Ishikawa (cell line): Measurements from ENCODE around the gene COL25A1.

Experiments used
- CEBPB ChIP-seq: IDR thresholded peaks from 2 replicates; pipeline ENCODE4 v1.6.1; 2012
- CREB1 ChIP-seq: IDR thresholded peaks from 2 replicates; pipeline ENCODE4 v1.6.1; 2012; ENCODE audit warnings: low read depth
- EGR1 ChIP-seq: IDR thresholded peaks from 2 replicates; pipeline ENCODE4 v1.6.1; 2012
- EP300 ChIP-seq: IDR thresholded peaks from 2 replicates; pipeline ENCODE4 v1.6.1; 2012; ENCODE audit warnings: borderline replicate concordance
- FOXM1 ChIP-seq: IDR thresholded peaks from 2 replicates; pipeline ENCODE4 v1.6.1; 2012; ENCODE audit warnings: low read depth, borderline replicate concordance
- NFIC ChIP-seq: IDR thresholded peaks from 2 replicates; pipeline ENCODE4 v1.6.1; 2012
- RAD21 ChIP-seq: IDR thresholded peaks from 2 replicates; pipeline ENCODE4 v1.6.1; 2012; ENCODE audit warnings: low read depth
- TAF1 ChIP-seq: IDR thresholded peaks from 2 replicates; pipeline ENCODE4 v1.6.1; 2012; ENCODE audit warnings: low read depth, mild to moderate bottlenecking
- TCF12 ChIP-seq: IDR thresholded peaks from 2 replicates; pipeline ENCODE4 v1.6.1; 2012; ENCODE audit warnings: low read depth
- TEAD4 ChIP-seq: IDR thresholded peaks from 2 replicates; pipeline ENCODE4 v1.6.1; 2012
- YY1 ChIP-seq: IDR thresholded peaks from 2 replicates; pipeline ENCODE4 v1.6.1; 2012; ENCODE audit warnings: low read depth
- ZBTB7A ChIP-seq: IDR thresholded peaks from 2 replicates; pipeline ENCODE4 v1.6.1; 2012; ENCODE audit warnings: low read depth
- TF ChIP-seq, protein P1 (sequence below): IDR thresholded peaks from 2 replicates; pipeline ENCODE4 v1.6.1; 2012
- TF ChIP-seq, protein P2 (sequence below): IDR thresholded peaks from 2 replicates; pipeline ENCODE4 v1.6.1; 2012; ENCODE audit warnings: low read depth, mild to moderate bottlenecking
- TF ChIP-seq, protein P3 (sequence below): IDR thresholded peaks from 2 replicates; pipeline ENCODE4 v1.6.1; 2012

The COL25A1 gene

DNA sequence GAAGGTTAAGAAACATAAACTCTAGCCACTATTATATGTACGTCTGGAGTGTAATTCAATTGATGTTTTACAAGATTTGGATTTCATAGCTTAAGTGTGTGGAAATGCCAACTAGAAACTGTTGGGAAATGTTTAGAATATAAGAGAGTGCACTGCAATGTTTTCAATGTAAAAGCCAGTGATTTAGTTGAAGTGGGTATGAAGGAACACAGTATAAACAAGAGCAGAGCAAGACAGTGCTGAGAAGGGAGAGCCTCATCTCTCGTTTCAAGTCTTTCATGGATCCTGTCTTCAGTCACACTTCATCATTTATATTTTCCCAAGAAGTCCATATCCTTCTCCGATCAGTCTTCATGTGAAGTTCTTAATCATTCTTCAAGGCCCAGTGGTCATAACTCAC lies 375.7 kb downstream of the COL25A1 start:
- TF ChIP-seq FOXM1 (no peak), CREB1 (no peak), NFIC (no peak), EP300 (no peak)
- TF ChIP-seq, protein P1, sequence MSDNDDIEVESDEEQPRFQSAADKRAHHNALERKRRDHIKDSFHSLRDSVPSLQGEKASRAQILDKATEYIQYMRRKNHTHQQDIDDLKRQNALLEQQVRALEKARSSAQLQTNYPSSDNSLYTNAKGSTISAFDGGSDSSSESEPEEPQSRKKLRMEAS = no peak

DNA sequence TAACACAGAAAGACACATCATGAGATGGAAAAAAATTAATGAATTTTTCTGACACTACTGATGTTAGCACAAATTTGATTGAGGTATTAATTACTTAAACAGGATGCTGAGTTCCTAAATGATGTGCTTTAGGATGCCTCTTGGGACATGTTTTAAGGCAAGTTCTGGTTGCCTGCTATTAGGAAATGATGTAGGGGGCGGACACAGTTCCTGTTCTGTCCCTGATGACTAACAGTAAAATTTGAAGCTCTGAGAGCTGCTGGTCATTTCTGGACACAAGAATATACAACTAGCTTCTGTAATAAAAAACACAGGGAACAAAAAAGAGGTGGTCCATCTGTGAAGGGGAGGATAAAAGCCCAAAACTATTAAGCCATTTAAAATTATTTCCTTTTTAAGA lies 376.4 kb downstream of the COL25A1 start:
- TF ChIP-seq FOXM1 (no peak), EP300 (no peak), TCF12 (no peak), TAF1 (no peak), EGR1 (no peak), CEBPB (no peak), YY1 (no peak)

DNA sequence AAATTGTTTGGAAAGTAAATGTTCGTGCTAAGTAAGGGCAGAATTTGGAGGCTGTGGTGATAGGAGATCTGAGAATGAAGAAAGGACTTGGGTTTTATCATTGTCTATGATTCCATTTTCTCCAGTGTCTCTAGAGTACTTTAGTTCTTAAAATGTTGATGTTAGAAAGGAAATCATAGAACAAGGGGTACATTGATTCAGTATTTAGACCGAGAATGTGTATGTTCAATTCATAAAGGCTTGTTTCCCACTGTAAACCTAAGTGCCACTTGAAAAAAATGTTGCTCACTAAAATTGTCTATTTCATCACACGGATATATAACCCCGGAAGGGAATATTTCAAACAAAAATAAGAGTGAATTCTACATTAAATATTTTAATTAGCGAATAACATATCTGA lies 380.3 kb downstream of the COL25A1 start:
- TF ChIP-seq CREB1 (no peak), TCF12 (no peak), TEAD4 (no peak), YY1 (no peak), TAF1 (no peak)
- TF ChIP-seq, protein P2, sequence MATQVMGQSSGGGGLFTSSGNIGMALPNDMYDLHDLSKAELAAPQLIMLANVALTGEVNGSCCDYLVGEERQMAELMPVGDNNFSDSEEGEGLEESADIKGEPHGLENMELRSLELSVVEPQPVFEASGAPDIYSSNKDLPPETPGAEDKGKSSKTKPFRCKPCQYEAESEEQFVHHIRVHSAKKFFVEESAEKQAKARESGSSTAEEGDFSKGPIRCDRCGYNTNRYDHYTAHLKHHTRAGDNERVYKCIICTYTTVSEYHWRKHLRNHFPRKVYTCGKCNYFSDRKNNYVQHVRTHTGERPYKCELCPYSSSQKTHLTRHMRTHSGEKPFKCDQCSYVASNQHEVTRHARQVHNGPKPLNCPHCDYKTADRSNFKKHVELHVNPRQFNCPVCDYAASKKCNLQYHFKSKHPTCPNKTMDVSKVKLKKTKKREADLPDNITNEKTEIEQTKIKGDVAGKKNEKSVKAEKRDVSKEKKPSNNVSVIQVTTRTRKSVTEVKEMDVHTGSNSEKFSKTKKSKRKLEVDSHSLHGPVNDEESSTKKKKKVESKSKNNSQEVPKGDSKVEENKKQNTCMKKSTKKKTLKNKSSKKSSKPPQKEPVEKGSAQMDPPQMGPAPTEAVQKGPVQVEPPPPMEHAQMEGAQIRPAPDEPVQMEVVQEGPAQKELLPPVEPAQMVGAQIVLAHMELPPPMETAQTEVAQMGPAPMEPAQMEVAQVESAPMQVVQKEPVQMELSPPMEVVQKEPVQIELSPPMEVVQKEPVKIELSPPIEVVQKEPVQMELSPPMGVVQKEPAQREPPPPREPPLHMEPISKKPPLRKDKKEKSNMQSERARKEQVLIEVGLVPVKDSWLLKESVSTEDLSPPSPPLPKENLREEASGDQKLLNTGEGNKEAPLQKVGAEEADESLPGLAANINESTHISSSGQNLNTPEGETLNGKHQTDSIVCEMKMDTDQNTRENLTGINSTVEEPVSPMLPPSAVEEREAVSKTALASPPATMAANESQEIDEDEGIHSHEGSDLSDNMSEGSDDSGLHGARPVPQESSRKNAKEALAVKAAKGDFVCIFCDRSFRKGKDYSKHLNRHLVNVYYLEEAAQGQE = no peak
- TF ChIP-seq, protein P1 = no peak

DNA sequence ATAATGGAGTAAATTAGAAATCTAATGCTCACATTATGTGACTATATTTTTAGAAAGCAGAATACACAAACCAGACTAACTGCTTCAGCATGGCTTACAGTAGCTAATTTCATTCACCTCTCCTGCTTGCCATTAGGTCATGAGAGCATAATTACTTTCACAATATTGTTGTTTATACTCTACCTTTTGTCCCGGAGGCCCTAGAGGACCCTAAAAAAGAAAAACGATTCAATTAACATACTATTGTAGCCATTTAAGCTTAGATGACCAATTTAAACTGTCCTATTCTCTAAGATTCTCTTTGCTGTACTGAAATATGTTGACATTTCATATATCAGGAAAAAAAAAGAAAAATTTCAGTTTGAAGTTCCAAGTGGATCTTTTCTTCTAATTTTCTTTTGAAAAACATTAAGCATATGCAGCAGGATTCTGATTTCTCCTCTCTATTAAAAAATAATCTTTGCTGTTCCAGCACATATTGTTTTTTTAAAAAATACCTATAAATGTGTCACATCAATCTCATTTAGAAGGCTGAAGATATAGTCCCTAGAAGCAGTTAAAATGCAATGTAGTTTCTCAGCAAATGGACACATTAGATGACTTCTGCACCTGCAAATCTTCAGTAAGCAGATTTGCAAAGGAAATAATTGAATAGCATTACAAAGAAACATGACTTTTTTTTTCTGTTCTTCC lies 381.9 kb downstream of the COL25A1 start:
- TF ChIP-seq YY1 (no peak), TAF1 (no peak), TCF12 (no peak), TEAD4 (no peak), CEBPB (no peak), NFIC (no peak), CREB1 (no peak)
- TF ChIP-seq, protein P1 = no peak
- TF ChIP-seq, protein P3, sequence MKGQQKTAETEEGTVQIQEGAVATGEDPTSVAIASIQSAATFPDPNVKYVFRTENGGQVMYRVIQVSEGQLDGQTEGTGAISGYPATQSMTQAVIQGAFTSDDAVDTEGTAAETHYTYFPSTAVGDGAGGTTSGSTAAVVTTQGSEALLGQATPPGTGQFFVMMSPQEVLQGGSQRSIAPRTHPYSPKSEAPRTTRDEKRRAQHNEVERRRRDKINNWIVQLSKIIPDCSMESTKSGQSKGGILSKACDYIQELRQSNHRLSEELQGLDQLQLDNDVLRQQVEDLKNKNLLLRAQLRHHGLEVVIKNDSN = no peak

DNA sequence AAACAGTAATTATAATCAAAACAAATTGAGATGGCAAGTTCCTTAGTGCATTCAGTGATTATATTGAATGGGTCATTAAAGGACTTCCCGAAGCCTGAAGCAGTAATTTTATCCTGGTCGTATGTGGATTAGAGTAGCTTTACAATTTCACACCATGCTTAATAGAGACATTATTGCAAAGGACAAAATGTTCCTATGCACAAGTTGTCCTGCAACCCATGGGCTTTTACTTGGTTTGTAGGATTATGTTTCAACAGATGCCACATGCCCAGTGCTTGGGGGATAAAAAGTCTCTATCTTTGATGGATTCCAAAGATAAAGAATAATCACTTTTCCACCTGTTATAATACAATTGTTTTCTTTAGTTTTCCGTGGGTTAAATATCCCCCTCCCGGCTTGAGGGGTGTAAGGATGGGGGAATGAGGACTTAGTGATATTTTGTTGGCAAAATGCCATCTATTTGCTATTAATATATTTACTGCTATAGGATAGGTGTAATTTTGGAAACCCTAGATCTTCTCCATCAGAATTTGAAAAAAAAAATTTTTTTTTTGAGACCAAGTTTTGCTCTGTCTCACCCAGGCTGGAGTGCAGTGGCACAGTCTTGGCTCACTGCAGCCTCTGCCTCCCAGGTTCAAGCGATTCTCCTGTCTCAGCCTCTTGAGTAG lies 383.1 kb downstream of the COL25A1 start:
- TF ChIP-seq EP300 = no peak
- TF ChIP-seq TEAD4 = no peak
- no peak for TF ChIP-seq NFIC
- no peak for TF ChIP-seq FOXM1
- no peak for TF ChIP-seq TAF1

DNA sequence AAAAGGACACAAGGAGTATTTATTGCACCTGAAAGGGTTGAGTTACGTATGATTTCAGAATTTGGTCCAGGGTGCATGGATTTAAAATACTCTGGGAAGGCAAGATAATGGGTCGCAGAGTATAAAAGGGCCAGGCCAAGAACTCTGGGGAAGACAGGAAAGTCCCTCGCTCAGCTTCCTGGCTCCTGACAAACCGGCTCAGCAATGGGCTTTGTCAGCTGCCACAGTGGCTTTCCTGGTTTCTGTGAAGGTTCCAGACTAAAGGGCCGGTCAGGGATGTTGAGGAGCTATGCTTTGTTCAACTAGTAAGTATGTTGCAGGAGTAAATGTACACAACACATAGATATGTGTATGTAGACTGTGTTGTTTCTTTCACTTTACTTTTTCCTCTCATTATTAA lies 385.2 kb downstream of the COL25A1 start:
- TF ChIP-seq EGR1 (no peak), CEBPB (no peak), NFIC (no peak), TAF1 (no peak), YY1 (no peak), EP300 (no peak), TCF12 (no peak), ZBTB7A (no peak), TEAD4 (no peak), RAD21 (no peak), CREB1 (no peak), FOXM1 (no peak)
- TF ChIP-seq, protein P1 = no peak
- TF ChIP-seq, protein P2 = no peak
- TF ChIP-seq, protein P3 = no peak
